Kidney capillary endothelial cell (primary cell): ENCODE data around the gene SLC6A11.

Experiments
- DNase-seq: peaks from one replicate; pipeline ENCODE4 v3.0.0-alpha.2; 2018; ENCODE audit warnings: low spot score

Gene SLC6A11

DNA sequence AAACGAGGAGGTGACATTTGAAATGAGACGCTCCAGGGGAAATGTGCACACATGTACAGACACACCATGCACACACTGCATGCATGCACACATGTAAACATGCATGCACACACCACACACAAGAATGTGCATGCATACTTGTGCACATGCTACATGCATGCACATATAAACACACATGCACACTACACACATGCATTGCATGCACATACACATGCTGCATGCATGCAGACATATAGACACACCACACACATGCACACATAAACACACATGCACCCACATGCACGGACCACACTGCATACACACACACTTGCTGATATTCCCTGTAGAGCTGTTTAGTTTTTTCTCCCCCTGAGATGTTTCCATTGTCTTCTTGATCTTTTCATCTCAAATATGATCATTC is 138.7 kb downstream of the SLC6A11 start:
- no peak for DNase-seq

DNA sequence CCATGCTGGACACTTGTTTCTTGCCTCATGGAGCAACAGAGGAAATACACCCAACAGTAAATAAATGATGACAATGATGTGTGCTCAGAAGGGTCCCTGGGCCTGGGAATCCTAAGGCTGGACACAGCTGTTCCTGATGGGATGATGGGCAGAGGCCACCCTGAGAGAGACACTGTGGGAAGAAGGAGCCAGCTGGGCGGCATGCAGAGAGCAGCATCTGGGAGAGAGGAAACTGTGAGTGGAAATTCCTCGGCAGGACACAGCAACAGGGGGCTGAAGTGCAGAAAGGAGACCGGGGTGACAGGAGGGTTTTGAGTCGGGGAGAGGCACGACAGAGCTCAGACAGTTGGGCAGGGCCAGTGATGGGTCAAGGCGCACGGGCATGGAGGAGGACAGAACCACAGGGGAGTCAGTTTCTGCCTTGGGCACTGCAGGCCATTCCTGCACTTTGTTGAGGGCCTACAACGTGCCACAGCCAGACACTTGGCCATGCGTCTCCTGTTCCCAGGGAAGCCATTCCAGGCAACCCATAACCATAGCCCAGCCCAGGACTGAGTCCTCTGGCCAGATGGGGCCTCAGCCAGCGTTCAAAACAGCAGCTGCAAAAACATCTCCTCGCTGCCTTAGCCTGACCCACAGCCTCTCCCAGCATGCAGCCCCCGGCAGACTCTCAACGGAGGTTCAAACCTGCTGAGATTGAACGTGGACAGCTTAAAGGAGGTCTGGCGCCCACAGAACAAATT is 139.9 kb downstream of the SLC6A11 start:
- no peak for DNase-seq

DNA sequence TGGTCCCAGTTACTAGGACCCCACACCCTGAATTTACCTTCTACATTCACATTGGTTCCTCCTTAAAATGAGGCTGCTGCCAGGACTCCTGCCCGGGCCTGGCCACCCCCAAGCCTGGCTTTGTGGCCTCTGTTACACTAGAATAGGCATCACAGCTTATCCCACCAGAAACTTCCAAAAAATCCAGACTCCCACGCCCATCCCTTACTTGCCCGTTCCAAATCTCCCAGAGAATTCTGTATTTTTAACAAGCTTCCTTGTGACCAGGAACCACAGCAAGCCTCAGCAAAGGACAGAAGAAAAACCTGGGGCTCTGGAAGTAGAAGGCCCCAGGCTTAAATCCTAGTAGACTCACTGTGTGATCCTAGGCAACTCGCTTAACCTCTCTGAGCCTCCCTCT is 140.5 kb downstream of the SLC6A11 start:
- DNase-seq, result no peak

DNA sequence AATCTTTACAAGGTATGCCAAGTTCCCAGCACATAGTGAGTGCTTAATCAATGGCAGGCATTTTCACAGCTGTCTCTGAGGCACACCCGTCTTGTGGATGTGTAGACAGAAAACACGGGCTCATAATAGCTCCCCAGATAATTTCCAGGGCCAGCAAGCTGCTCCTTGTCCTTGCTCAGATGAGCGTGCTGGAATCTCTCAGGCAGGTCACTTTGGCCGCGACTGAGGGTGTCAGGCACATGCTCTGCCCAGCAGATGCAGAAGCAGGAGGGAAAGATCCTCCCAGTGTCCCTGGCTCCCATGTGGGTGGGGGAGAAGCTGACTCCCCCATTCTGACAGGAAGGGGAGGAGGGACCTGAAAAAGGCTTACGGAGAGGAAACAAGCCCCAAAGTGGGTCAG is 141.0 kb downstream of the SLC6A11 start:
- no peak for DNase-seq

DNA sequence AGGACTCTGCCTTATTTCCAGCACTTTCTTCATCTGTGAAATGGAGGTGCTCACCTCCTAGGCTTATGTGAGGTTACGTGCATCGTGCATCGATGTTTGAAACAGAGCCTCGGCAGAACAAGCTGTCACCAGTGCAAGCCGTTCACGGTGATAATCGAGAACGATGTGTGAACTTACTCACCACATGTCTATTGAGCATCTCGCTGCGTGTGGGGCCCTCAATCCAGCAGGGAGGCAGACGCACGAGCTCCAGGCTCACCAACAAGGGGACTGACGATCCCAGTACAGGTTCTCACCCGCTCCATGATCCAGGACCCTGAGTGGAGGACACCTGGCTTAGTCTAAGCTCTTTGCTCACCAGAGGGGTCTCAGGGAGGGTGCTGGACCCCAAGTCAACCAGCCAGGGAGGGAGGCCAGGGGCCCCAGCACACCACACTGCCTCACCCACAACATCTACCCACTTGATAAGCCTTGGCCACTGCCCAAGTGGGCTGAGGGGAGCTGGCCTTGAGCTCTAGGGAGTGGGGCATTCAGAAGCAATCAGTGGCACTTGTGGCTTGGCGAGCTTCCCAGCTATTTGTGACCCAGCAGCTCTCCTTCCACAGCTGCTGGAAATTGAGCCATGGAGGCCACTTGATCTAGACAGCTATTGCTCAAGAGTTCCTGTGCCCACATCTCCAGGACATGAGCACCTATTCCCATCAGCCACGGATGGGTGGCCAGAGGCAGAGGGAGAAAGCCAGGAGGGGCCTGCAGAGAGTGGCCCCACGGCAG is 142.1 kb downstream of the SLC6A11 start:
- DNase-seq, result no peak

DNA sequence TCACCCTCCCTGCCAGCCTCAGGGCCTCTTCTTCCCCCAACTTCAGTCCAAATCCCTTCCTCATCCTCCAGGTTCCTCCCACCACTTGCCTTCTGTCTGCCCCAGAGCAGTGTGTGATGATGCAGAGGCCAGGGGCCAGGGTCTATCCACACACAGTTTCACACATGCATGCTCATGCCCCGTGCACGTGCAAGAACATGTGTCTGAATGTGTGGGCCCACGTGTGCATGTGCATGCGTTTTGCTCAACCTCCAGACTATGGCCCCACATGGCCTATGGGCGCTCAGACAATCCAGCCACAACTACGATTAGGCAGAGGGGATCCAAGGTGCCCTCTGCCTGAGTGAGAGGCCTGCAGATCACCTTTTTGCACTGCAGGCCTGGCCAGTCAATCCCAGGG is 144.2 kb downstream of the SLC6A11 start:
- DNase-seq, result no peak

DNA sequence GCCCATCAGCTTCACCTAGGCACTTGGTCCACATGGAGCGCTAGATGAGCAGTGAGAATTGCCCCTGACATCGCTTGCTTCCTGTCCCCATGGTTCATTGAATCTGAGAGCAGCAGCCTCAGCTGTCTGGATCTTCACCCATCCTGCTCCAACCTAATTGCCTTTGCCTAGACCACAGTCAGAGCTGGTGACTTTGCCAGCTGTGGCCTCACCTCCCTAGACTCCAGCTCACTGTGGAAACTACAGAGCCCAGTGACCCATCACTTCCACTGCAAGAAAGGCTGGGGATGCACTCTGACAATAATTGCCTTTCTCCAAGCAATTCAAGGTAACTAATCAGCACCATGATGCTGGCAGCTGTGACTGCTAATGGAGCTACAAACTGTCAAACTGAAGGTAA is 145.9 kb downstream of the SLC6A11 start:
- DNase-seq, result no peak

DNA sequence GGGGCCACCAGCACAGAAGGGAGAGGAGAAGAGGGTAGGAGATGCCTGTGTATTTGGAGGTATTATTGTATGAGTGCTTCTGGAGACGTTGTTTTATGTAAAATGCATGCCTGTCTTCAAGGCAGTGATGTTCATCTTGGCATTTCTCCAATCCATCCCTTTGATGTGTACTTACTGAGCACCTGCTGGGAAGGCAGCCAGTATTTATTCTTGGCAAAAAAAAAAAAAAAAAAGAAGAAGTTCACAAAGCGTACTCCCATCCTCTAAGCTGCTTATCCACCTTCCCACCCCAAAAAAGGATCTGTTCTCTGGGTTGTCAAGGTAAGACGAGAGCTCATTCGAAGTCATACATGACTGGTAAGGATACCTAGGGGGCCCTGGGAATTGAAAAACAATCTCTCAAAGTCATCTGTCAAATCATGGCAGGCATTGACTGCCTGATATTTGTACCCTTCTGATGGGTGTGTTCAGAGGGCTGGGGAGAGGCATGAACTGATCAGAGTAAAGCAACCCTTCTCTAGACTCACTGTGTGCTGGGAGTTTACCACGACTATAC is 146.5 kb downstream of the SLC6A11 start:
- no peak for DNase-seq

DNA sequence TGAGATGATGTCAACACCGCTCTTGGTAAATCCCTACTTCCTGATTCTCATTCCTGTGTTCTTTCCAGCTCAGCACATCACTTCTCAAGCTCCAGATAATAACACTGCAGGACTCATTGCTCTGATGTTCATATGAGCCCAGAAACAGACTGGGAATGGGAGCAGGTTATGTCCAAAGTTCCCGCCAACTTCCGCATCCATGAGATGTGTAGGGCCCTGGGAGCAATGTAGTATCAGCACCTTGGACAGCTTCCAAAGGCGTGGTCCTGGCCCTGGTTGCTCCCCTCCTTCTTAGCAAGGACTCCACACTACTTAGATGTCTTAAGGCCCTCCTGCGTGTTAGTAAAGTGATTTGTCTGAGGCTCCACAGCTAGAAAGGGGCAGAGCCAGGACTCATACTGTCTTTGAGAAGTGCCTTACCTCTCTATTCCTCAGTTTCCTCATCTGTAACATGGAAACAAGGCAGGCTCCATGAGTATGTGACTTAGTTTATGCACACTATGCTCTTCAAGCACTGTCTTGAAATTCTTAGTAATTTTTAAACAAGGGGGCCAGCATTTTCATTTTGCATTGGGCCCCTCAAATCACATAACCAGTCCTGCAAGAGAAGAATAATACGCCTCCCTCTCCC is 148.6 kb downstream of the SLC6A11 start:
- peak; percentile 16 for DNase-seq

DNA sequence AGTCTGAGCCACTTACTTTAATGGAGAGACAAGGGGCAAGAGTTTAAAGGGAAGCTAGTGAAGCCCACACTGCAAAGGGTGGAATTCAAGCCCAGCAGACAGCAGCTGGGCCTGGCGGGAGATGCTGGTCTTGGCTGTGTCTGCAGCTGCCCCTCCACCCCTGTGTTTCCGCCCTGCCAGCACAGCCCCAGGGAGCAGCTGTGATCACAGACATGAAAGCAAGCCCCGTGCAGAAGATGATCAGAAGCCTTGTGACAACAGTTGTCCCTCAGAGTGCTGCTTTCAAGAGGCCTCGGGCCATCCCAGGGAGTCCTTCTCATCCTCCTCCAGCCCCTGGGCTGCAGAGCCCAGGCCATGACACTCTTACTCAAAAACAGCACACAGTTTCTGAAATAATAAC is 152.4 kb downstream of the SLC6A11 start:
- DNase-seq, result no peak

DNA sequence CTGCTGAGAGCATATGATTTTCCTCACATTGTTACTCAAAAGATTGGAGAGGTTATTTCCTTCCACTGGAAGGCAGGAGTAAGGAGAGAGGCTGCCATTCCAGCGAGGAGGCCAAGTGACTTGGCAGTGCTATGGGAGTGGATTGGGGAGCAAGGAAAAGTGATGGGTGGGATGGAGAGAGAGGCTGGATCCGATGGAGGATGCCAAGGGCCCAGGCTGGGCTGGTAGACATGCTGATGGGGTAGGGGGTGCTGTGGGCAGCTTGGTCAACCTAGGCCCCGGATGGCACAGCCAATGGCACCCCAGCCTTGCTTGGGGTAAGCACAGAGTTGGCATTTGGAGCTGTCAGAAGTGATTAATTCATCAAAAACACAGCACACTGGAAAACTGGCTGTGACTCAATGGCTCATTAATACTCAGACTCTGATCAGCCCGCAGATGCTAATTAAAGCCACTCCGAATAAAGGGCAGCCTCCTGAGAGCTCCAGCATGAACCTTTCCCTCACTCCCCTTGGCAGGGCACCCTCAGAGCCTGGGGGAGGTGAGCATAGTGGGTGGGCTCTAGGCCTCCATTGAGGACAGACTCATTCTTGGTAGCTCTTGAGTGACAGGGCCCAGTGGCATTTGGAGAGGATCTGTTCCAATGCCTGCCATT is 154.4 kb downstream of the SLC6A11 start:
- no peak for DNase-seq

DNA sequence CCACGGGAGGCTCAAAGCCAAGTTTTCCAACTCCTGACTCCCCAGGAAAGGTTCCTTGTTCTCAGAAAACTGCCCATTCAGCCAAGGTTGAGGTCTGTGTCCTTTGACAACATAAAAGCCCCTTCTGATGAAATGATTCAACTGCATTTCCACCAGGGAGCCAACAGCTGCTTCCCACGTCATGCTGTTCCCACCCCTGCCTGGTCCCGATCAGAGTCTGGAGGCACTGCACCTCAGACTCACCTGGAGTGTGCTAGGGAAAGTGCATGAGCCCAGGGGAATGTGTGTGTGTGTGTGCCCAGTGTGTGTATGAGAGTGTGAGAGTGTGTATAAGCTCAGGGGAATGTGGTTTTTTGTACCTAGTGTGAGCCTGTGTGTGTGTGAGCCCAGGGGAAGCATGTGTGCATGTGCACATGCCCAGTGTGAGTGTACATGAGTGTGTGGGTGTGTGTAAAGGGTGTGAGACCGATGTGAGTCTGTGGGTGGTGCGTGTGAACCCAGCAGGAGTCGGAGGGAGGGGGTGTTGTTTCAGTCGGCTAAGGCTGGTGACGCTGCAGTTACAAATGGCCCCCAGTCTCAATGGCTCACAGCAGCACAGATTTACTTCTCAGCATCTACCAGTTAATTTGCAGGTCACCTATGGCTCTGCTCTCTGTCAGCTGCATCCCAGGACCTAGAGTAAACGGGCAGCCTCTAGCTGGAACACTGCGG is 156.2 kb downstream of the SLC6A11 start:
- DNase-seq, result no peak

DNA sequence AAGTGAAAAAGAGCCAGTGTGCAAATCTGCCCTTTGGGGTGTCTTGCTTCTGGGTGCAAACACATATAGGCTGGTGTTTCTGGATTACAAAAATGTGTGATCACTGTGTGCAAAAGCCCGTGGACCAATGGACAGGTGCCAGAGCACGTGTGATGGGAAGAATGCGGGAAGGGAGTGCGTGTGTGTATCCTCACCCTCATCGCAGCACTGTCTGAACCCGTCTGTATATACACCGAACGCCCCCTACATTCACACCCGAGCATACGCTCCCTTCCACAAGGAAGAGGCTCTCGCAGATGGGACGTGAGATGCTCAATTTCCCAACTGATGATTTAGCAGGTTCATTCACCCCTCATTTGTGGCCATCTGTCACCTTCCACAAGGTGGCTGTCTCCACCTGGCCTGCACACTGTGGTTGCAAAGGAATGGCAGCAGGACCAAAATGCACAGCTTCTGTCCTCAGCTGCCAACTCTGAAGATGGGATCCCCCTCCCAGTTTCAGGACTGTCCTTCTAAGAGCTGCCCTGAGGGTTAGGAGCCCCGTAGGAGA is 157.1 kb downstream of the SLC6A11 start:
- DNase-seq, result no peak

DNA sequence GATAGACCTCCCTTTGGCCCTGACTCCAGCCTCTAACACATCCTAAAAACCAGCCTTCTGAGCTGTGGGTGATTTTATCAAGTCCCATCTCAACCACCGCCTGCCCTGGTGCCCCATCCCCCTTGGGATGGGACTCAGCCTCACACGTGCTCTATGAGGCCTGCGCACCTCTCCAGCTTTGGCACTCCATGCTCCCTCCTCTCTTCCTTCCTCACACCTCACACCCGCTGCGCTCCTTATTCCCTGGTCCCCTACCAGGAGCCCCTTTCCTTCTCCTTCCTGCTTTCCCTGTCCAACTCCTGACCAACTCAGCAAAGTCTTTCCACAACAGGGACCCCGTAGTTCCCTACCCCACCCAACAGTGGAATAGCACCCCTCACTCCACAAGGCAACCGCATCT is 158.1 kb downstream of the SLC6A11 start:
- DNase-seq, result no peak

DNA sequence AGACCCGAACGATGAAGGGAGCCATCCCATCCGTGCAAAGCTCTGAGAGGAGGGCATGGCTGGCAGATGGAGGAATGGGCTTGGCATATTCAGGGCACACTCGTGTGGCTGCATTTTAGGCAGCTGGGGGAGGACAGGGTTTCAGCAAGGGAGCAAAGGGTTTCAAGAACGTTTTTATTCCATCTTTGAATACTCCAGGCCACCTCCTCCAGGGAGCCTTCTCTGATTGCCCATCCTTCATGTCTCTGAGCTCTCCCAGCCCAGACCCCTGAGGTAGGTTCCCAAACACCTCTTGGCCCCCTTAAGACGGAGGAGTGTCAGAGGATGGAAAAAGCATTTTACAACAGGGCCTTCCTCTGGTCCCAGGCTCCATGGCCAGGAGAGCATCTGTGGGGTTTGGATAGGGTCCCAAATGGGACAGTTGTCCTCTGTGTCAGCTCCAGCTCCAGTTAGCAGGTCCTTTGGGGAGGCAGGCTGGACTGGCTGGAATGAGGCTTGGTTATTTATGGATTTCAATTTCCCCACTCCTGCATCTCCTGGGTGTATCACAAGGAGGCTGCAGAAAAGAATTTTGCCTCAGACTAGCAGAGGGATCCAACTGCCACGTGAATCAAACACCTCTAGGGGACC is 158.8 kb downstream of the SLC6A11 start:
- no peak for DNase-seq

DNA sequence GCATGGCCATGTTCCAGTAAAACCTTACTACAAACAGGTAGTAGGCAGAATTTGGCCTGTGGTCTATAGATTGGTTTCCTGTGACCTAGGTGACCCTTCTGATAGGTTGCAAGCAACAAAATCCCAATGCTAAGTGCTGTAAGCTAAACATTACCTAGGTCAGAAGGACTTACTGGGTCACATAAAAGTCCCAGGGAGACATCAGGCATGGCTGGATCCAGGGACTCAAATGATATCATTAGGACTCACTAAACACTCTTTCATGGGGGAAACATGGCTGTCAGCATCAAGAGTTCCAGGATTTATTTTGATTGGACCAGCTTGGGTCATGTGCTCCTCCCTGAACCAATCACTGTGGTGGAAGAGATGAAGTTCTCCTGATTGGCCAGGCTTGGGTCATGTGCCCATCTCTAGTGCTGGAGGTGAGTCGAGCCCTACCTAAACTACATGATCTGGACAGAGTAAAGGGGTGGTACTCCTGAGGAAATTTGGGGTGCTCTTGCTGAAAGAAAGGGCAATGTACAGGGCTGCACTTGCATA is 159.7 kb downstream of the SLC6A11 start:
- DNase-seq, result no peak

DNA sequence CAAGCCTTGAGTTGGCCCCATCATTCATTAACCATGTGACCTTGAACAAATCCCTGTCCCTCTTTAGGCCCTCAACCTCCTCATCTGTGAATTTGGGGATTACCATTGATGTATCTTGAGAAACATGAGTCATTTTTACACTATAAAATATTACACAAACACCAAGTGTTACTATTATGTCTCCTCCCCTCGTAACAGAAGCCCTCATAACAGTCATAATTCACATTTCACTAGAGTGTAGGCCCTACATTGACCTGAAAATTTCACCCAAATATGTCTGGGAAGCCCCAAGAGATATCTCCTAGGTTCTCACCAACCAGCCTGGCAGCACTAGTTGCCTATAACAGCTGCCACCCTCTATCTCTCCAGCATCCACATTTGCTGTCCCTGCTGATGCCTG is 160.7 kb downstream of the SLC6A11 start:
- no peak for DNase-seq

DNA sequence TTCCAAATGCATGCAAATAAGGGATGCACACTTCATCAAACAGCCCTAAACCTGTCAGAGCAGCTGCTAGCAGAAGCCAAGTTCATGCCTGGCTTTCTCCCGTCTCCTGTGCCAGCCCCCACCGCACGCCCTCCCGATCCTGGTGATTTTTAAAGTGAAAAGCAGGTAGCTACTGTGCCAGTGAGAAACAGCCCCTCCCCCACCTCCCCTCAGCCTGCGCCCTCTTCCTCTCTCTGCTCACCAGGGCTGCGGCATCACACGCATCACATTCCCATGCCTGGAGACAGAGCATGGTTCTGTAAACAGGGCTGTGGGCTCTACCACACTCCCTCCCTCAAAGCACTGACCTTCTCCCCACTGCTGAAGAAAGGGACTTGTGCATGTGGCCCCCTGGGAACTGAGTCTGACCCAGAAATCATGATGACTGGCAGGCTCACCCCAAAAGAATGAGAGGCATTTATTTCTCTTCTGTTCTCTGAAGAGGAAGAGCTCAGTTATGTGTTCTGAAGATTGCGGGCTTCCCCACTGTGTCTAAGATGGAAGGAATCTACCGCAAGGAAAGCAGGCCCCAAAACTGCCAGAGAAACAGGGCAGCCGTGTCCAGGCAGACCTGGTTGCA is 162.0 kb downstream of the SLC6A11 start:
- no peak for DNase-seq

DNA sequence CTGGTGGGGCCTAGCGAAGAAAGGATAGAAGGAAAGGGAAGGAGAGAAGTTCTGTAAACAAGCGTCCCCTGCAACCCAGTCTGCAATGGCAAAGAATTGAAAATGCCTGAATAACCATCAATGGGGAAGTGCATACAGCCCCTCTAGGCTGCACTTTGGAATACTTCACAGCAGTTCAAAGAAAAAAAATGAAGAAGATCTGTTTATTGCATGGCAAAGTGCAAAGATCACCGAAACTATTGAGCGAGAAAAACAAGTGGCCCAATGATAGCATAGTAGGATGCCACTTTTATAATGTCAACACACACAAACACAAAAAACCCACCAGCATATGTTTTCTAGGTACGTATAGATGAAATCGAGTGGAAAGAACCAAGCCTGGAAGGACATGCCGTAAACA is 162.9 kb downstream of the SLC6A11 start:
- DNase-seq, result no peak

DNA sequence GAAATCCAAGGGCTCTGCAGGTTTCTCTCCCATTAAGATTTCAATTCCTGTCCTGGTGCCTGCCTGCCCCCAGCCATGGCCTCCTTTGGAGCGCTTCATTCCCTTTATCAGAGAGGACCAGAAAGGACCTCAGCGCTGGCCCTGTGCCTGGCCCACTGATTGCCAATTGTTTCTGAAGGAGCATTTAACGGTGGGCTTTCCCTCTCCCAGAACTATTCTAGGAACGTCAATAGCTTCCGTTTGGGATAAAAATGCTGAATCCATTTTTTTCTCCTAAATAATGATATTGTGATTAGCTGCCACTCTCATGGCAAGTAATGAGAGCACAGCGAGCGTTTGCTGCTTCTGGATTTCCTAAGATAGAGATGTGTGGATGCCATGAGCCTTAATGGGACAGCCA is 164.3 kb downstream of the SLC6A11 start:
- no peak for DNase-seq
